Sigmoid colon (tissue), 7 donors: ENCODE data around the gene FUT1. TPM values are rescaled to one million over a fixed set of nuclear protein-coding genes. Genes with fewer than 3 reads are reported as not detected.

ENCODE experiments used
- DNase-seq: peaks from one replicate; pipeline ENCODE4 v3.0.0-alpha.2; 2019
- H3K27ac ChIP-seq, 4 donors: fragments of 200-600 bp; sonication (generic); one replicate each; pipeline ENCODE4 v1.5.1; 2016 to 2019; ENCODE audit warnings: mild to moderate bottlenecking in 1 of 4
- H3K27me3 ChIP-seq, 3 donors: fragments of 200-600 bp; sonication (generic); one replicate each; pipeline ENCODE4 v1.5.1; 2019; ENCODE audit warnings: mild to moderate bottlenecking in 1 of 3
- H3K36me3 ChIP-seq, 4 donors: fragments of 200-600 bp; sonication (generic); one replicate each; pipeline ENCODE4 v1.5.1; 2016 to 2019
- H3K4me1 ChIP-seq, 4 donors: fragments of 200-600 bp; sonication (generic); one replicate each; pipeline ENCODE4 v1.5.1; 2017 to 2019
- H3K4me3 ChIP-seq, 4 donors: fragments of 200-600 bp; sonication (generic); one replicate each; pipeline ENCODE4 v1.5.1; 2017 to 2019; ENCODE audit warnings: mild to moderate bottlenecking in 2 of 4, moderate library complexity in 1 of 4
- H3K9me3 ChIP-seq, 4 donors: fragments of 200-600 bp in 3 of 4; sonication (generic) in 3 of 4; one replicate each; pipeline versions ENCODE4 v1.5.1 to v1.6.1; 2013 to 2019
- CTCF ChIP-seq, 4 experiments: fragments of 450-650 bp in 3 of 4; fragments of 200-600 bp in 1 of 4; IDR thresholded peaks; one replicate each; pipeline ENCODE4 v1.5.1; 2016 to 2019; ENCODE audit warnings: antibody characterized with exemption in 4 of 4, mild to moderate bottlenecking in 3 of 4, moderate library complexity in 2 of 4
- EP300 ChIP-seq, 4 donors: sonication (generic); formaldehyde crosslinking; IDR thresholded peaks; one replicate each; pipeline ENCODE4 v1.6.1; 2017; ENCODE audit warnings: antibody characterized with exemption in 4 of 4
- POLR2A ChIP-seq, 2 donors: fragments of 450-650 bp; IDR thresholded peaks; one replicate each; pipeline ENCODE4 v1.6.1; 2016; ENCODE audit warnings: antibody characterized with exemption in 2 of 2, mild to moderate bottlenecking in 2 of 2, moderate library complexity in 2 of 2
- POLR2AphosphoS5 ChIP-seq, 4 donors: sonication (generic); formaldehyde crosslinking; IDR thresholded peaks; one replicate each; pipeline ENCODE4 v1.6.1; 2017; ENCODE audit warnings: antibody characterized with exemption in 4 of 4
- WGBS, 2 donors: extraction: QIAGEN DNeasy Blood & Tissue Kit; methylation state at CpG; one replicate each; pipeline ENCODE4 v1.1.7; 2013; 5-methylcytosine and 5-hydroxymethylcytosine counted together
- intact Hi-C: fragments of 100-400 bp; cut with DNase I; formaldehyde crosslinking; loops from one replicate; pipeline ENCODE4 v1.15.1; 2023
- polyA plus RNA-seq, 3 donors: library from polyadenylated mRNA; stranded (reverse); fragments of 200-250 nt; gene quantifications; one replicate each; pipeline ENCODE4 v1.2.3, GENCODE V29; 2013
- total RNA-seq, 4 donors: library from RNA; depleted of rRNA; stranded (reverse); fragments of >200 nt; gene quantifications; one replicate each; pipeline ENCODE4 v1.1.0, GENCODE V29; 2016
- donor health status: healthy with polysubstance abuse.
- donor health status: Bipolar disorder and iron deficiency.
- donor health status: healthy.

The FUT1 gene
- total RNA-seq (under 1 TPM in 3 of 4 donors, not detected in 1; 0.41 to 0.71 (median 0.49) TPM), polyA plus RNA-seq (under 1 TPM in 2 of 3 donors, not detected in 1; under 0.01 to 0.80 TPM)

GRCh38 chr19:48752496-48753365, at the start of gene FUT1:
Gene FUT1, minus strand, starts transcription at chr19:48752641. Its CDS starts 1,360 bp downstream, at chr19:48751281.
- H3K4me3 ChIP-seq = peak within 1 kb of the TSS in 3 of 4 donors; percentile 5 to 34 (median 25)
- H3K36me3 ChIP-seq = no peaks in the 10 kb centered on the region
- H3K27me3 ChIP-seq = peaks cover 18 to 47% (median 39%) of the 10 kb centered on the region in 3 donors
- TF ChIP-seq POLR2AphosphoS5 (IDR thresholded peaks at IDR 0.05) = peak in 2 of 4 donors; percentile 43 to 48
- TF ChIP-seq EP300 (IDR thresholded peaks at IDR 0.05) = no peak
- peak; percentile 72 for DNase-seq
- WGBS, 2 donors = 1 to 2% methylated on average over 73 of the region's 73 CpGs
- H3K4me1 ChIP-seq = peaks cover 0 to 15% (median 13%) of the 10 kb centered on the region in 4 donors
- intact Hi-C loops = no loop called here
- no peaks in the 10 kb centered on the region for H3K9me3 ChIP-seq
- peak within 1 kb of the TSS in 1 of 4 donors; percentile 51 for H3K27ac ChIP-seq

- intact Hi-C loops = loop anchor here (5.0 kb wide), 1 partner anchor 163 kb away; no protein-coding TSS in a partner anchor
These were observed 47.2 kb upstream of the FUT1 start for GRCh38 chr19:48799358-48800300.

GRCh38 chr19:48798937-48799336, 46.5 kb upstream of the FUT1 start:
- TF ChIP-seq EP300 (IDR thresholded peaks at IDR 0.05) = no peak
- no peak for TF ChIP-seq POLR2A (IDR thresholded peaks at IDR 0.05)
- TF ChIP-seq POLR2AphosphoS5 (IDR thresholded peaks at IDR 0.05) = no peak
- TF ChIP-seq CTCF (IDR thresholded peaks at IDR 0.05) = no peak
- WGBS, 2 donors = 65 to 89% methylated on average over 6 of the region's 6 CpGs
- intact Hi-C loops = loop anchor here (5.0 kb wide), 1 partner anchor 163 kb away; no protein-coding TSS in a partner anchor
- Histone ChIP-seq H3K4me1 (peaks cover 0 to 21% (median 20%) of the 10 kb centered on the region in 4 donors), H3K9me3 (no peaks in the 10 kb centered on the region), H3K36me3 (peaks cover 0 to 14% (median 0%) of the 10 kb centered on the region in 4 donors), H3K4me3 (no peak overlapping the region), H3K27ac (no peak overlapping the region), H3K27me3 (no peaks in the 10 kb centered on the region)
- DNase-seq = no peak

More at GRCh38 chr19:48799358-48800300, 47.2 kb upstream of the FUT1 start:
- no peak overlapping the region for H3K27ac ChIP-seq
- 96% methylated on average over 44 of the region's 44 CpGs for WGBS, 2 donors
- DNase-seq = no peak
- peaks cover 0 to 17% (median 16%) of the 10 kb centered on the region in 4 donors for H3K4me1 ChIP-seq
- no peak overlapping the region for H3K4me3 ChIP-seq
- H3K36me3 ChIP-seq = peaks cover 0 to 14% (median 0%) of the 10 kb centered on the region in 4 donors
- no peaks in the 10 kb centered on the region for H3K9me3 ChIP-seq
- no peaks in the 10 kb centered on the region for H3K27me3 ChIP-seq
- no peak for TF ChIP-seq CTCF (IDR thresholded peaks at IDR 0.05)
- no peak for TF ChIP-seq POLR2AphosphoS5 (IDR thresholded peaks at IDR 0.05)
- TF ChIP-seq POLR2A (IDR thresholded peaks at IDR 0.05) = no peak
- TF ChIP-seq EP300 (IDR thresholded peaks at IDR 0.05) = no peak

- no peak overlapping the region for H3K4me3 ChIP-seq
- DNase-seq = no peak
- H3K27ac ChIP-seq = peak overlapping the region in 1 of 4 donors; percentile 87
- H3K9me3 ChIP-seq = no peaks in the 10 kb centered on the region
- TF ChIP-seq CTCF (IDR thresholded peaks at IDR 0.05) = no peak
- TF ChIP-seq POLR2A (IDR thresholded peaks at IDR 0.05) = no peak
- TF ChIP-seq EP300 (IDR thresholded peaks at IDR 0.05) = no peak
- TF ChIP-seq POLR2AphosphoS5 (IDR thresholded peaks at IDR 0.05) = no peak
- peaks cover 0 to 14% (median 0%) of the 10 kb centered on the region in 4 donors for H3K36me3 ChIP-seq
- no peaks in the 10 kb centered on the region for H3K27me3 ChIP-seq
- intact Hi-C loops = loop anchor here (5.0 kb wide), 1 partner anchor 165 kb away; no protein-coding TSS in a partner anchor
- H3K4me1 ChIP-seq = peaks cover 0 to 21% (median 20%) of the 10 kb centered on the region in 4 donors
- WGBS, 2 donors = 91% methylated on average over 7 of the region's 7 CpGs
These were observed 44.7 kb upstream of the FUT1 start for GRCh38 chr19:48797103-48797502.
